Body of pancreas (tissue), 4 donors: ENCODE results near the gene ZCCHC3.

Experiments
- POLR2A ChIP-seq, 3 donors: fragments of 450-650 bp; IDR thresholded peaks; one replicate each; pipeline ENCODE4 v1.6.1; 2016; ENCODE audit warnings: antibody characterized with exemption in 3 of 3, mild to moderate bottlenecking in 2 of 3
- TF ChIP-seq, protein P1 (sequence below), 7 experiments: fragments of 450-650 bp in 4 of 7; fragments of 200-600 bp in 3 of 7; sonication (generic) in 3 of 7; IDR thresholded peaks; one replicate each; pipeline ENCODE4 v1.5.1; 2016 to 2019; ENCODE audit warnings: antibody characterized with exemption in 7 of 7

DNA sequence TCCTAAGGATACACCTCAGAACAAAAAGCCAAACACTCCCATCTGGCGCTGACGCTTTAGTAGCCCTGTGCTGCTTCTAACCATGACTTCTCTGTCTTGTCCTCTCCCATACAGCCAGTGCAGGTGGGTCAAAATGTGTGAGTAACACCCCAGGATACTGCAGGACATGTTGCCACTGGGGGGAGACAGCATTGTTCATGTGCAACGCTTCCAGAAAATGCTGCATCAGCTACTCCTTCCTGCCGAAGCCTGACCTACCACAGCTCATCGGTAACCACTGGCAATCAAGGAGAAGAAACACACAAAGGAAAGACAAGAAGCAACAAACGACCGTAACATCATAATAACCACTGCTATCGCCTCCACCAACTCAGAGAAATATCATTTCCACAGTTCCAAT, 38.4 kb upstream of the ZCCHC3 start:
- TF ChIP-seq, protein P1, sequence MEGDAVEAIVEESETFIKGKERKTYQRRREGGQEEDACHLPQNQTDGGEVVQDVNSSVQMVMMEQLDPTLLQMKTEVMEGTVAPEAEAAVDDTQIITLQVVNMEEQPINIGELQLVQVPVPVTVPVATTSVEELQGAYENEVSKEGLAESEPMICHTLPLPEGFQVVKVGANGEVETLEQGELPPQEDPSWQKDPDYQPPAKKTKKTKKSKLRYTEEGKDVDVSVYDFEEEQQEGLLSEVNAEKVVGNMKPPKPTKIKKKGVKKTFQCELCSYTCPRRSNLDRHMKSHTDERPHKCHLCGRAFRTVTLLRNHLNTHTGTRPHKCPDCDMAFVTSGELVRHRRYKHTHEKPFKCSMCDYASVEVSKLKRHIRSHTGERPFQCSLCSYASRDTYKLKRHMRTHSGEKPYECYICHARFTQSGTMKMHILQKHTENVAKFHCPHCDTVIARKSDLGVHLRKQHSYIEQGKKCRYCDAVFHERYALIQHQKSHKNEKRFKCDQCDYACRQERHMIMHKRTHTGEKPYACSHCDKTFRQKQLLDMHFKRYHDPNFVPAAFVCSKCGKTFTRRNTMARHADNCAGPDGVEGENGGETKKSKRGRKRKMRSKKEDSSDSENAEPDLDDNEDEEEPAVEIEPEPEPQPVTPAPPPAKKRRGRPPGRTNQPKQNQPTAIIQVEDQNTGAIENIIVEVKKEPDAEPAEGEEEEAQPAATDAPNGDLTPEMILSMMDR (IDR thresholded peaks at IDR 0.05): peak in 1 of 7 experiments; percentile 15
- TF ChIP-seq POLR2A (IDR thresholded peaks at IDR 0.05): no peak
